ENCODE data around the gene GPR62.

GPR62 gene

GRCh38 chr3:51944451-51945021 lies 10.6 kb upstream of the GPR62 start:
- Histone ChIP-seq H3K4me3 (ENCODE audit: low read depth, low read length) (no peak overlapping the region), H3K4me2 (ENCODE audit: low read length) (no peak overlapping the region), H3K14ac (ENCODE audit: low read length) (no peak overlapping the region), H3K9me3 (ENCODE audit: insufficient read depth, low read depth, low read length) (no peaks in the 10 kb centered on the region), H3K79me2 (ENCODE audit: control insufficient read depth, insufficient read depth, low read length, poor library complexity) (peaks cover 4% of the 10 kb centered on the region), H2AFZ (ENCODE audit: insufficient read depth, low read length, poor library complexity) (no peak overlapping the region), H2BK120ac (ENCODE audit: insufficient read depth, low read length, poor library complexity) (no peak overlapping the region), H4K8ac (ENCODE audit: low read depth, low read length) (no peak overlapping the region), H4K12ac (ENCODE audit: low read depth, low read length) (no peak overlapping the region), H3K18ac (ENCODE audit: low read length) (no peak overlapping the region), H2BK12ac (ENCODE audit: low read length) (no peak overlapping the region), H2BK5ac (ENCODE audit: low read depth, low read length, poor library complexity) (no peak overlapping the region), H2AK5ac (ENCODE audit: low read length) (no peak overlapping the region), H3K4me1 (ENCODE audit: control insufficient read depth in 1 of 2, insufficient read depth in 2 of 2, low read length in 2 of 2) (peaks cover 12 to 14% of the 10 kb centered on the region in 2 experiments), H3K79me1 (ENCODE audit: low read length) (peaks cover 5% of the 10 kb centered on the region), H3K27me3 (ENCODE audit: insufficient read depth, low read length) (no peaks in the 10 kb centered on the region), H3K9ac (ENCODE audit: low read length) (no peak overlapping the region), H4K91ac (ENCODE audit: low read depth, low read length) (no peak overlapping the region), H3K36me3 (ENCODE audit: control insufficient read depth in 1 of 2, insufficient read depth in 2 of 2, low read length in 2 of 2) (no peaks in the 10 kb centered on the region), H3K27ac (ENCODE audit: low read depth, low read length) (no peak overlapping the region), H3K4ac (ENCODE audit: low read depth, low read length) (no peak overlapping the region), H3K23ac (ENCODE audit: low read length) (no peak overlapping the region)
- no CpG with 5 or more reads among the region's 11 CpGs for WGBS (ENCODE audit: extremely low coverage, insufficient coverage, insufficient read length)
- no peak for DNase-seq

GRCh38 chr3:51945031-51945840 lies 9.9 kb upstream of the GPR62 start:
- Histone ChIP-seq H4K12ac (ENCODE audit: low read depth, low read length) (no peak overlapping the region), H3K79me1 (ENCODE audit: low read length) (peaks cover 5% of the 10 kb centered on the region), H3K27ac (ENCODE audit: low read depth, low read length) (no peak overlapping the region), H3K27me3 (ENCODE audit: insufficient read depth, low read length) (no peaks in the 10 kb centered on the region), H3K79me2 (ENCODE audit: control insufficient read depth, insufficient read depth, low read length, poor library complexity) (peaks cover 4% of the 10 kb centered on the region), H3K9me3 (ENCODE audit: insufficient read depth, low read depth, low read length) (no peaks in the 10 kb centered on the region), H3K4me3 (ENCODE audit: low read depth, low read length) (no peak overlapping the region), H2AK5ac (ENCODE audit: low read length) (no peak overlapping the region), H3K9ac (ENCODE audit: low read length) (no peak overlapping the region), H2BK120ac (ENCODE audit: insufficient read depth, low read length, poor library complexity) (no peak overlapping the region), H2BK12ac (ENCODE audit: low read length) (no peak overlapping the region), H3K4ac (ENCODE audit: low read depth, low read length) (no peak overlapping the region), H4K91ac (ENCODE audit: low read depth, low read length) (no peak overlapping the region), H2BK5ac (ENCODE audit: low read depth, low read length, poor library complexity) (no peak overlapping the region), H3K4me1 (ENCODE audit: control insufficient read depth in 1 of 2, insufficient read depth in 2 of 2, low read length in 2 of 2) (peaks cover 12 to 14% of the 10 kb centered on the region in 2 experiments), H2AFZ (ENCODE audit: insufficient read depth, low read length, poor library complexity) (no peak overlapping the region), H3K14ac (ENCODE audit: low read length) (no peak overlapping the region), H3K23ac (ENCODE audit: low read length) (no peak overlapping the region), H4K8ac (ENCODE audit: low read depth, low read length) (no peak overlapping the region), H3K36me3 (ENCODE audit: control insufficient read depth in 1 of 2, insufficient read depth in 2 of 2, low read length in 2 of 2) (no peaks in the 10 kb centered on the region), H3K4me2 (ENCODE audit: low read length) (no peak overlapping the region), H3K18ac (ENCODE audit: low read length) (no peak overlapping the region)
- DNase-seq: no peak
- no CpG with 5 or more reads among the region's 18 CpGs for WGBS (ENCODE audit: extremely low coverage, insufficient coverage, insufficient read length)

DNA sequence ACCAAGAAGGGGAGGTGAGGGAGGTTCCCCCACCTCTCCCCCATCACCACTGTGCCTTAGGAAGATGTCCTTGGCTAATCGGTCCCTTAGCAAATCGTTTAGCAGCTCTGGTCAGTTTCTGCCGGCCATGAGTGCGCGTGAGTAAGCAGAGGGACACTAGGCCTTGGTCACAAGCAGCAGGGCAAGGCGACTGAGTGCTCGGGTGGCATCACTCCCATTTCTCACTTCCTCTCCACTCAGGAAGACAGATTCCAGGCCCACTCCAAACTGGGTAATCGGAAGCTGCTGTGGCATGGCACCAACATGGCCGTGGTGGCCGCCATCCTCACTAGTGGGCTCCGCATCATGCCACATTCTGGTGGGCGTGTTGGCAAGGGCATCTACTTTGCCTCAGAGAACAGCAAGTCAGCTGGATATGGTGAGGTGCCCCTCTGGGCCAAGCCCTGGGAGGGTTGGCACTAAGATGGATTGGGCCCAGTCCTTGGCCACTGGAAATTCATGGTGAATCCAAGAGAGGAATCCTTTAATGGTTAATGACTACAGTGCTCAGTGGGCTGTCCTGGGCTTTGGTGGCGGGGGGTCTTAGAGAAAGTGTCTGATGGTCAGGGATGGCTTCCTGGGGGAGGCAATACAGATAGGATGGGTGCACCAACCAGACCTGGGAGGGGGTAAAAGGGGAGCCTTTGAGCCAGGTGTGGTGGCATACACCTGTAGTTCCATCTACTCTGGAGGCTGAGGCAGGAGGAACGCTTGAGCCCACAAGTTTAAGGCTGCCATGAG lies 9.1 kb upstream of the GPR62 start:
- Histone ChIP-seq H3K36me3 (ENCODE audit: control insufficient read depth in 1 of 2, insufficient read depth in 2 of 2, low read length in 2 of 2) (no peaks in the 10 kb centered on the region), H2AK5ac (ENCODE audit: low read length) (no peak overlapping the region), H3K27me3 (ENCODE audit: insufficient read depth, low read length) (no peaks in the 10 kb centered on the region), H2BK12ac (ENCODE audit: low read length) (no peak overlapping the region), H4K12ac (ENCODE audit: low read depth, low read length) (no peak overlapping the region), H3K9me3 (ENCODE audit: insufficient read depth, low read depth, low read length) (no peaks in the 10 kb centered on the region), H3K79me2 (ENCODE audit: control insufficient read depth, insufficient read depth, low read length, poor library complexity) (peaks cover 4% of the 10 kb centered on the region), H4K8ac (ENCODE audit: low read depth, low read length) (no peak overlapping the region), H3K14ac (ENCODE audit: low read length) (no peak overlapping the region), H3K23ac (ENCODE audit: low read length) (no peak overlapping the region), H3K4me1 (ENCODE audit: control insufficient read depth in 1 of 2, insufficient read depth in 2 of 2, low read length in 2 of 2) (peaks cover 7 to 8% of the 10 kb centered on the region in 2 experiments), H3K4ac (ENCODE audit: low read depth, low read length) (no peak overlapping the region), H3K4me3 (ENCODE audit: low read depth, low read length) (no peak overlapping the region), H2BK120ac (ENCODE audit: insufficient read depth, low read length, poor library complexity) (no peak overlapping the region), H2BK5ac (ENCODE audit: low read depth, low read length, poor library complexity) (no peak overlapping the region), H3K79me1 (ENCODE audit: low read length) (peaks cover 5% of the 10 kb centered on the region), H4K91ac (ENCODE audit: low read depth, low read length) (no peak overlapping the region), H3K4me2 (ENCODE audit: low read length) (no peak overlapping the region), H3K9ac (ENCODE audit: low read length) (no peak overlapping the region), H2AFZ (ENCODE audit: insufficient read depth, low read length, poor library complexity) (no peak overlapping the region), H3K18ac (ENCODE audit: low read length) (no peak overlapping the region), H3K27ac (ENCODE audit: low read depth, low read length) (no peak overlapping the region)
- no peak for DNase-seq
- no CpG with 5 or more reads among the region's 14 CpGs for WGBS (ENCODE audit: extremely low coverage, insufficient coverage, insufficient read length)

DNA sequence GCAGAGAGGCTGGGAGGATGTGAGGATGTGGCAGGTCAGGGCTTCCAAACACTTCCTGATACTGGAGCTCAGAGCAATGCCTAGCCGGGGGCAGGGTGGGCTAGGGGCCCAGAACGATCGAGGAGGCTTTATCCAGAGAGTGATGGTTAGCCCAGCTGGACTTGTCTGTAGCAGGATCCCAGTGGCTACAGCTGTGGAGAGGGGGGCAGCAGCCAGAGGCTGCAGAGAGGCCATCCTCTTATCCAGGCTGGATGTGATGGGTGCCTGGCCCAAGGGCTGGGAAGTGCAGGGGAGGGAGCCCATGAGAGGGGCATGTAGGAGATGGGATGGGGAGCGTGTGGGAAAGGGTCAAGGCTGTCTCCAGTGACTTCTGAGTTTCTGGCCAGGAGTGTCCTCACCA lies 8.4 kb upstream of the GPR62 start:
- Histone ChIP-seq H3K27me3 (ENCODE audit: insufficient read depth, low read length) (no peaks in the 10 kb centered on the region), H3K14ac (ENCODE audit: low read length) (no peak overlapping the region), H3K9me3 (ENCODE audit: insufficient read depth, low read depth, low read length) (no peaks in the 10 kb centered on the region), H2BK120ac (ENCODE audit: insufficient read depth, low read length, poor library complexity) (no peak overlapping the region), H3K23ac (ENCODE audit: low read length) (no peak overlapping the region), H3K4me1 (ENCODE audit: control insufficient read depth in 1 of 2, insufficient read depth in 2 of 2, low read length in 2 of 2) (peaks cover 4 to 6% of the 10 kb centered on the region in 2 experiments), H3K36me3 (ENCODE audit: control insufficient read depth in 1 of 2, insufficient read depth in 2 of 2, low read length in 2 of 2) (no peaks in the 10 kb centered on the region), H4K12ac (ENCODE audit: low read depth, low read length) (no peak overlapping the region), H3K27ac (ENCODE audit: low read depth, low read length) (no peak overlapping the region), H3K4me3 (ENCODE audit: low read depth, low read length) (no peak overlapping the region), H2AK5ac (ENCODE audit: low read length) (no peak overlapping the region), H2BK12ac (ENCODE audit: low read length) (no peak overlapping the region), H4K91ac (ENCODE audit: low read depth, low read length) (no peak overlapping the region), H3K9ac (ENCODE audit: low read length) (no peak overlapping the region), H2AFZ (ENCODE audit: insufficient read depth, low read length, poor library complexity) (no peak overlapping the region), H3K4me2 (ENCODE audit: low read length) (no peak overlapping the region), H3K79me1 (ENCODE audit: low read length) (peaks cover 5% of the 10 kb centered on the region), H4K8ac (ENCODE audit: low read depth, low read length) (no peak overlapping the region), H2BK5ac (ENCODE audit: low read depth, low read length, poor library complexity) (no peak overlapping the region), H3K79me2 (ENCODE audit: control insufficient read depth, insufficient read depth, low read length, poor library complexity) (peaks cover 4% of the 10 kb centered on the region), H3K18ac (ENCODE audit: low read length) (no peak overlapping the region), H3K4ac (ENCODE audit: low read depth, low read length) (no peak overlapping the region)
- no peak for DNase-seq
- no CpG with 5 or more reads among the region's 4 CpGs for WGBS (ENCODE audit: extremely low coverage, insufficient coverage, insufficient read length)
